A549 (cell line): ENCODE results near the gene CELF4. TPM values are rescaled to one million over a fixed set of nuclear protein-coding genes. Genes with fewer than 3 reads are reported as not detected.

Experiments
- ATAC-seq, 2 experiments: fragments of 200-7000 bp in 1 of 2; fragments of >200 bp in 1 of 2; cut with Nextera tagmentation in 1 of 2; cut with Tn5 transposase in 1 of 2; 3 replicates each; pipeline versions ENCODE4 v1.8.0 to v1.9.1; 2018 to 2020; ENCODE audit warnings: mild to moderate bottlenecking in 1 of 2, moderate library complexity in 1 of 2
- CTCF ChIA-PET: fragments of 300-600 bp; sonication (Branson Sonifier 250); formaldehyde crosslinking; extraction: SDS; loops from one replicate; lab custom pipeline; 2021; ENCODE audit warnings: antibody characterized with exemption, inconsistent platforms; lab: Yijun Ruan, JAX
- POLR2A ChIA-PET: fragments of 350-600 bp; formaldehyde crosslinking; extraction: SDS; loops from one replicate; lab custom pipeline; 2021; ENCODE audit warnings: antibody characterized with exemption, inconsistent platforms; lab: Yijun Ruan, JAX
- DNase-seq, 2 experiments: peaks; one replicate each; pipeline versions ENCODE4 v3.0.0 to v3.0.0-alpha.2; 2011 to 2016; ENCODE audit warnings: low read depth in 1 of 2, low spot score in 1 of 2
- FAIRE-seq: peaks from 2 replicates; lab custom pipeline; 2011; peaks lifted over from hg19 to GRCh38; lab: Jason Lieb, UNC
- H3K27ac ChIP-seq, 2 experiments: fragments of >200 bp; sonication (Bioruptor Twin); formaldehyde crosslinking; 3 replicates each; pipeline ENCODE4 v1.5.1; 2016 to 2017
- H3K4me1 ChIP-seq: fragments of >200 bp; sonication (Bioruptor Twin); formaldehyde crosslinking; 3 replicates; pipeline ENCODE4 v1.6.1; 2016
- H3K4me2 ChIP-seq: fragments of >200 bp; sonication (Bioruptor Twin); formaldehyde crosslinking; 3 replicates; pipeline ENCODE4 v1.6.1; 2016
- H3K4me3 ChIP-seq: fragments of >200 bp; sonication (Bioruptor Twin); formaldehyde crosslinking; 3 replicates; pipeline ENCODE4 v1.5.1; 2016
- H3K9me3 ChIP-seq: fragments of >200 bp; sonication (Bioruptor Twin); formaldehyde crosslinking; 3 replicates; pipeline ENCODE4 v1.6.1; 2016
- CBX2 ChIP-seq: fragments of 200-600 bp; sonication (generic); IDR thresholded peaks from 2 replicates; pipeline ENCODE4 v1.6.1; 2016; ENCODE audit warnings: low read depth, mild to moderate bottlenecking, borderline replicate concordance
- CEBPB ChIP-seq, 2 experiments: fragments of >200 bp in 1 of 2; sonication (Bioruptor Twin) in 1 of 2; formaldehyde crosslinking in 1 of 2; IDR thresholded peaks; 2 replicates each; pipeline ENCODE4 v1.6.1; 2012 to 2016
- FOSB ChIP-seq: fragments of 250-450 bp; sonication (Bioruptor Pico); IDR thresholded peaks from 2 replicates; pipeline ENCODE4 v1.5.0; 2020; ENCODE audit warnings: mild to moderate bottlenecking, moderate library complexity
- FOSL2 ChIP-seq, 2 experiments: fragments of 450-650 bp in 1 of 2; fragments of >200 bp in 1 of 2; sonication (Bioruptor Twin) in 1 of 2; formaldehyde crosslinking; IDR thresholded peaks; 2 replicates each; pipeline versions ENCODE4 v1.5.0 to v1.6.1; 2016 to 2020; ENCODE audit warnings: mild to moderate bottlenecking in 1 of 2, moderate library complexity in 1 of 2
- GATA3 ChIP-seq: IDR thresholded peaks from 2 replicates; pipeline ENCODE4 v1.6.1; 2012; ENCODE audit warnings: borderline replicate concordance
- HDAC2 ChIP-seq: fragments of 200-600 bp; sonication (generic); IDR thresholded peaks from 2 replicates; pipeline ENCODE4 v1.6.1; 2016
- HOXB5 ChIP-seq: fragments of 250-450 bp; sonication (Bioruptor Pico); IDR thresholded peaks from 2 replicates; pipeline ENCODE4 v1.5.0; 2020; ENCODE audit warnings: mild to moderate bottlenecking, moderate library complexity
- JUN ChIP-seq, 2 experiments: fragments of >200 bp; sonication (Bioruptor Twin); formaldehyde crosslinking; IDR thresholded peaks; 2 replicates in 1 of 2; 3 replicates in 1 of 2; pipeline ENCODE4 v1.6.1; 2016 to 2017
- MAFK ChIP-seq: fragments of 450-650 bp; IDR thresholded peaks from 2 replicates; pipeline ENCODE4 v1.6.1; 2014; ENCODE audit not compliant: partially characterized antibody
- MYC ChIP-seq: IDR thresholded peaks from 2 replicates; pipeline ENCODE4 v1.6.1; 2012; ENCODE audit warnings: mild to moderate bottlenecking, inconsistent platforms, low read length, improper control_type of control experiment, borderline replicate concordance
- NFE2L2 ChIP-seq: fragments of 150-350 bp; conservative IDR thresholded peaks from 2 replicates; pipeline ENCODE4 v1.6.1; 2014; ENCODE audit warnings: low read length
- NR3C1 ChIP-seq: fragments of >200 bp; sonication (Bioruptor Twin); formaldehyde crosslinking; IDR thresholded peaks from 3 replicates; pipeline ENCODE4 v1.6.1; 2017
- POLR2A ChIP-seq: IDR thresholded peaks from 2 replicates; pipeline ENCODE4 v1.6.1; 2012; ENCODE audit warnings: mild to moderate bottlenecking, low read length
- RAD21 ChIP-seq, 2 experiments: fragments of >200 bp in 1 of 2; sonication (Bioruptor Twin) in 1 of 2; formaldehyde crosslinking in 1 of 2; IDR thresholded peaks in 1 of 2; conservative IDR thresholded peaks in 1 of 2; 2 replicates in 1 of 2; 3 replicates in 1 of 2; pipeline ENCODE4 v1.6.1; 2012 to 2018; ENCODE audit warnings: inconsistent platforms in 1 of 2
- RCOR1 ChIP-seq: fragments of 150-350 bp; IDR thresholded peaks from 2 replicates; pipeline ENCODE4 v1.6.1; 2014; ENCODE audit warnings: antibody characterized with exemption, low read length, low read depth
- SMC3 ChIP-seq: fragments of >200 bp; sonication (Bioruptor Twin); formaldehyde crosslinking; IDR thresholded peaks from 3 replicates; pipeline ENCODE4 v1.6.1; 2018; ENCODE audit warnings: inconsistent platforms
- TP53 ChIP-seq: fragments of 250-450 bp; sonication (Bioruptor Pico); IDR thresholded peaks from 2 replicates; pipeline ENCODE4 v1.5.0; 2021; ENCODE audit warnings: mild to moderate bottlenecking, moderate library complexity
- ZFP36 ChIP-seq: fragments of 450-650 bp; IDR thresholded peaks from 2 replicates; pipeline ENCODE4 v1.6.1; 2014; ENCODE audit warnings: borderline replicate concordance; ENCODE audit not compliant: partially characterized antibody
- ZSCAN20 ChIP-seq: fragments of 250-450 bp; sonication (Bioruptor Pico); IDR thresholded peaks from 2 replicates; pipeline ENCODE4 v1.8.0; 2022; ENCODE audit warnings: mild to moderate bottlenecking, moderate library complexity
- WGBS: methylation state at CpG from one replicate; pipeline ENCODE4 v1.1.6; 2017; ENCODE audit errors: missing lambda C conversion rate; 5-methylcytosine and 5-hydroxymethylcytosine counted together
- polyA plus RNA-seq, 4 experiments: library from polyadenylated mRNA; depleted of rRNA in 3 of 4; stranded (reverse); fragments of >200 nt; fragmentation: RNase III in 1 of 4; extraction: RNeasy Plus Mini Kit Qiagen cat#74134 plus additional on column Dnase treatment in 1 of 4; gene quantifications; 2 replicates in 3 of 4; 3 replicates in 1 of 4; pipeline ENCODE4 v1.2.3, GENCODE V29; 2011 to 2017
- TF ChIP-seq, protein P1 (sequence below): fragments of >200 bp; sonication (Bioruptor Twin); formaldehyde crosslinking; IDR thresholded peaks from 3 replicates; pipeline ENCODE4 v1.5.1; 2016

The CELF4 gene
- polyA plus RNA-seq, 2 of the 4 experiments (the other 2 are of a cell fraction) = 0.08 TPM; not detected in 1

- Histone ChIP-seq H3K4me1 (no peaks in the 10 kb centered on the region), H3K4me3 (no peak overlapping the region), H3K27ac (no peak overlapping the region), H3K9me3 (no peaks in the 10 kb centered on the region), H3K4me2 (no peak overlapping the region)
- TF ChIP-seq FOSB = no peak
- TF ChIP-seq, protein P1, sequence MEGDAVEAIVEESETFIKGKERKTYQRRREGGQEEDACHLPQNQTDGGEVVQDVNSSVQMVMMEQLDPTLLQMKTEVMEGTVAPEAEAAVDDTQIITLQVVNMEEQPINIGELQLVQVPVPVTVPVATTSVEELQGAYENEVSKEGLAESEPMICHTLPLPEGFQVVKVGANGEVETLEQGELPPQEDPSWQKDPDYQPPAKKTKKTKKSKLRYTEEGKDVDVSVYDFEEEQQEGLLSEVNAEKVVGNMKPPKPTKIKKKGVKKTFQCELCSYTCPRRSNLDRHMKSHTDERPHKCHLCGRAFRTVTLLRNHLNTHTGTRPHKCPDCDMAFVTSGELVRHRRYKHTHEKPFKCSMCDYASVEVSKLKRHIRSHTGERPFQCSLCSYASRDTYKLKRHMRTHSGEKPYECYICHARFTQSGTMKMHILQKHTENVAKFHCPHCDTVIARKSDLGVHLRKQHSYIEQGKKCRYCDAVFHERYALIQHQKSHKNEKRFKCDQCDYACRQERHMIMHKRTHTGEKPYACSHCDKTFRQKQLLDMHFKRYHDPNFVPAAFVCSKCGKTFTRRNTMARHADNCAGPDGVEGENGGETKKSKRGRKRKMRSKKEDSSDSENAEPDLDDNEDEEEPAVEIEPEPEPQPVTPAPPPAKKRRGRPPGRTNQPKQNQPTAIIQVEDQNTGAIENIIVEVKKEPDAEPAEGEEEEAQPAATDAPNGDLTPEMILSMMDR = no peak
- TF ChIP-seq HOXB5 = no peak
- no peak for TF ChIP-seq TP53 (CRISPR knock-in tag)
- TF ChIP-seq RCOR1 = no peak
- ChIA-PET CTCF (no interaction called here), POLR2A (no interaction called here)
- ATAC-seq = no peak
- no peak for DNase-seq
- 91% methylated on average over 7 of the region's 7 CpGs for WGBS
- no peak for FAIRE-seq
Observed at GRCh38 chr18:37330173-37330572, 235.4 kb downstream of the CELF4 start.

DNA sequence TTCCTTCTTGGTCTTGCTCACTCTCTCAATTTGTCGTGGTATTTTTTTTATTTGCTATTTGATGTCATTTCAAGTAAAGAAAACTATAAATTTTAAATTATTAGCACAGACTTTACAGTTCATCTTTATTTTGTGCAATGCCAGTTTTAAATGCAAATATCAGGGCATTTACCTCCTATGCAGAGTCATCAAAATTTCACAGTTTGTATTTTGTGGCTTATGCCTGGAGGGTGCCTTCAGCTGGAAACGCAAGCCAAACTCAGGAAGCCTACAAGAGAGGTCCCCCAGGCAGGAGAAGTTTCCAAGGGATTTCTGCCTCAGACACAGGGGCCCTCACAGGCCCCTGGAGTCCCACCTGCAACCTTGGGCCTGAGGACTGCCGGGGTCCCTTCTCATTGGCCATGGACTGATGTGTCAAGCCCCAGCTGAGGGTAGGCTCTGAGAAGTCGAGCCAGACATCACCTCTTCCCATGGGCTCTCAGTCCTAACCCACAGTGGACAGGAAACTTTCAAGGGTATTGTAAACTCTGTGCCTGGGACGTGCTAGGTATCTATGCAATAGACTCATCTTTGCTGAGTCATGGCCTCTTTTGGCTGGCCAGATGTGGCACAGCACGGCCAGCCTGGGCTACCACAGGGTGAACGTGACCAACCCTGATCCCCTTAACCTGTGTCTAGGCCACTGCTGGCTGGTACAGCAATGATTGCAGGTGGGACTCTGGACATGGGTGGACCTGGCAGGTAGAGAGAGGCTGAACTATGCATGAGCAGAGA lies 236.5 kb downstream of the CELF4 start:
- no peak for DNase-seq
- Histone ChIP-seq H3K9me3 (no peaks in the 10 kb centered on the region), H3K4me1 (no peaks in the 10 kb centered on the region), H3K4me2 (no peak overlapping the region), H3K27ac (peak overlapping the region in 1 of 2 experiments; percentile 59; a peak in 2 of 6 replicates), H3K4me3 (no peak overlapping the region)
- POLR2A ChIA-PET = no interaction called here
- ATAC-seq = no peak
- CTCF ChIA-PET = interaction anchor here (0.7 to 1.5 kb wide), 2 partner anchors 209 to 854 kb away, joined by 3 read pairs; no protein-coding TSS in a partner anchor
- no peak for TF ChIP-seq FOSL2 (IDR thresholded peaks at IDR 0.05)
- TF ChIP-seq FOSL2 (CRISPR knock-in tag; IDR thresholded peaks at IDR 0.05) = no peak
- peak; percentile 27; the same call in 1 of the 2 replicates for TF ChIP-seq NFE2L2
- TF ChIP-seq MAFK = peak; percentile 33
- TF ChIP-seq CEBPB (IDR thresholded peaks at IDR 0.05) = no peak
- 85% methylated on average over 4 of the region's 7 CpGs for WGBS
- no peak for FAIRE-seq

GRCh38 chr18:37327063-37327577 lies 238.5 kb downstream of the CELF4 start:
- ATAC-seq (no peak), DNase-seq (no peak), FAIRE-seq (no peak)
- H3K4me3 ChIP-seq = no peak overlapping the region
- H3K9me3 ChIP-seq = no peaks in the 10 kb centered on the region
- TF ChIP-seq HDAC2 (no peak), JUN (IDR thresholded peaks at IDR 0.05) (no peak), GATA3 (no peak), CEBPB (IDR thresholded peaks at IDR 0.05) (no peak), ZFP36 (no peak), POLR2A (no peak), ZSCAN20 (no peak), NR3C1 (no peak), CBX2 (no peak), FOSL2 (IDR thresholded peaks at IDR 0.05) (no peak), FOSL2 (CRISPR knock-in tag; IDR thresholded peaks at IDR 0.05) (no peak)
- H3K4me1 ChIP-seq = no peaks in the 10 kb centered on the region
- ChIA-PET CTCF (interaction anchor here (0.6 to 1.3 kb wide), 5 partner anchors 9 to 382 kb away, joined by 3 to 4 read pairs (median 3); no protein-coding TSS in a partner anchor), POLR2A (no interaction called here)
- no peak overlapping the region for H3K27ac ChIP-seq
- WGBS = 69% methylated on average over 4 of the region's 6 CpGs
- H3K4me2 ChIP-seq = no peak overlapping the region

DNA sequence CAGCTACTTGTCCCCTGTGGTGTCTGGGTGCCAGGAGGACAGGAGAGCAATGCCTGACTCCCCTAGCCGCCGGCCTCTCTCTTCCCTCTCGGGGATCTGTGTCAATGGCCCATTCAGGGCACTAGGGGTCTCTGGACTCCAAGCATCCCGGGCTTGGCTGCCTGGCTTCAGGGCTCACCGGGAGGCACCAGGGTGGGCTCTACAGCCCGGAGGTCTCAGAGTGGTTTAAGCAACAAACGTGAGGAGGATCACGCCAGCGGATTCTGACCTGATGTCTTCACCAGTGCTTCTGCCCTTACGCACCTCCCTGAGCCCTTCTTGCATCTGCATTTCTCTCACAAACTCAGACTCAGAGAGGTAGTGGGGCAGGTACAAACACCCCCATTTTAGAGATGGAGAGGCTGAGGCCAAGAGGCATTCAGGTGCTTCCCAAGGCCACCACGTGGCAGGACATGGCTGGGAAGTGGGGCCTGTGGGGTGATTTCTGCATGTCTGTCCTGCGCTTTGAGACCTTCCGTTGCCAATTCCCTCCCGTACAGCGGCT lies 243.0 kb downstream of the CELF4 start:
- Histone ChIP-seq H3K4me3 (no peak overlapping the region), H3K9me3 (no peaks in the 10 kb centered on the region), H3K4me2 (no peak overlapping the region), H3K27ac (no peak overlapping the region), H3K4me1 (no peaks in the 10 kb centered on the region)
- ChIA-PET POLR2A (no interaction called here), CTCF (interaction anchor here (0.6 to 3.4 kb wide), 12 partner anchors 11 to 216 kb away, joined by 3 to 27 read pairs (median 4); no protein-coding TSS in a partner anchor)
- peak; percentile 85 to 93 for ATAC-seq
- no peak for FAIRE-seq
- 43% methylated on average over 11 of the region's 15 CpGs for whole genome bisulfite sequencing
- peak; percentile 17 to 19 for DNase-seq
- TF ChIP-seq SMC3 = 0 out of 3 replicates have a peak, but pooled peaks have one; percentile 16
- no peak for TF ChIP-seq MYC
- no peak for TF ChIP-seq FOSL2 (IDR thresholded peaks at IDR 0.05)
- no peak for TF ChIP-seq FOSL2 (CRISPR knock-in tag; IDR thresholded peaks at IDR 0.05)
- TF ChIP-seq RAD21 (conservative IDR thresholded peaks at IDR 0.05 in 1 of 2, IDR thresholded peaks at IDR 0.05 in 1 of 2) = peak; percentile 37 to 66; a peak in 4 of 5 replicates
- TF ChIP-seq, protein P1 = peak; percentile 49
